ENCODE results near the gene LIPN. TPM values are rescaled to one million over a fixed set of nuclear protein-coding genes. Genes with fewer than 3 reads are reported as not detected.

Gene LIPN
- total and polyA plus RNA-seq, 2 of the 8 experiments (the other 6 are each of a cell fraction or from before 2014, with no cell fraction given), result not detected

- TF ChIP-seq GABPA (IDR thresholded peaks at IDR 0.05; ENCODE audit: borderline replicate concordance, insufficient read depth, low read length) (0 out of 2 replicates have a peak, but pooled peaks have one; percentile 45), EP300 (IDR thresholded peaks at IDR 0.05; ENCODE audit: borderline replicate concordance in 1 of 2, low read depth in 2 of 2, low read length in 2 of 2) (peak in 1 of 2 experiments; percentile 53; a peak in 1 of 3 replicates), SRF (IDR thresholded peaks at IDR 0.05; ENCODE audit: low read depth, low read length) (0 out of 2 replicates have a peak, but pooled peaks have one; percentile 20), CTCF (IDR thresholded peaks at IDR 0.05; ENCODE audit: control extremely low read depth in 1 of 3, insufficient read depth in 1 of 3, low read depth in 1 of 3, low read length in 3 of 3) (peak; percentile 99 to 100 (median 100)), RFX5 (IDR thresholded peaks at IDR 0.05; ENCODE audit: borderline replicate concordance, low read depth, low read length) (no peak), CHD7 (IDR thresholded peaks at IDR 0.05; ENCODE audit: insufficient replicate concordance, low read length) (no peak), SP1 (IDR thresholded peaks at IDR 0.05; ENCODE audit: low read depth, low read length) (0 out of 2 replicates have a peak, but pooled peaks have one; percentile 15)
Observed at GRCh38 chr10:88728107-88728763, 31.6 kb upstream of the LIPN start (continued).
